ENCODE measurements around the gene NACA.

GRCh38 chr12:56679883-56680575 lies 45.1 kb downstream of the NACA start:
- no peak for TF ChIP-seq CTCF (IDR thresholded peaks at IDR 0.05; ENCODE audit: low read depth, low read length)
- no peak for TF ChIP-seq POLR2A (IDR thresholded peaks at IDR 0.05; ENCODE audit: extremely low read depth, insufficient read length)
- no peak for TF ChIP-seq MYC (IDR thresholded peaks at IDR 0.05; ENCODE audit: low read depth, low read length)
- no peak for TF ChIP-seq MAX (IDR thresholded peaks at IDR 0.05; ENCODE audit: low read depth, low read length)

Data from NB4 (cell line).